KMS-11 (cell line): ENCODE data around the gene MMP17.
"Not testable (repeated sequence)": the region's sequence is repeated elsewhere in the genome, so short reads cannot be mapped to it uniquely, and the experiment has no call there.

Experiments used
- H2AFZ ChIP-seq: fragments of 200-600 bp; sonication (generic); 2 replicates; pipeline ENCODE4 v1.6.1; 2016; ENCODE audit warnings: antibody characterized with exemption, mixed run types, low read depth
- H3K27ac ChIP-seq: fragments of 200-600 bp; sonication (generic); 2 replicates; pipeline ENCODE4 v1.6.1; 2016; ENCODE audit warnings: mild to moderate bottlenecking, mixed run types
- H3K27me3 ChIP-seq: fragments of 200-600 bp; sonication (generic); 2 replicates; pipeline ENCODE4 v1.6.1; 2017; ENCODE audit warnings: mild to moderate bottlenecking, low read depth, mixed run types, moderate library complexity; ENCODE audit not compliant: insufficient read depth
- H3K36me3 ChIP-seq: fragments of 200-600 bp; sonication (generic); 2 replicates; pipeline ENCODE4 v1.6.1; 2017; ENCODE audit warnings: mild to moderate bottlenecking, mixed run types; ENCODE audit not compliant: insufficient read depth
- H3K4me1 ChIP-seq: fragments of 200-600 bp; sonication (generic); 2 replicates; pipeline ENCODE4 v1.6.1; 2016; ENCODE audit warnings: mild to moderate bottlenecking, low read depth, mixed run types; ENCODE audit not compliant: poor library complexity, severe bottlenecking
- H3K4me2 ChIP-seq: fragments of 200-600 bp; sonication (generic); 2 replicates; pipeline ENCODE4 v1.7.0; 2016; ENCODE audit warnings: mild to moderate bottlenecking, mixed run types
- H3K4me3 ChIP-seq: fragments of 200-600 bp; sonication (generic); IDR thresholded peaks from 2 replicates; pipeline ENCODE4 v1.6.1; 2017; ENCODE audit warnings: low read depth, low read length, mixed read lengths; ENCODE audit not compliant: insufficient read depth
- H3K79me2 ChIP-seq: fragments of 200-600 bp; sonication (generic); 2 replicates; pipeline ENCODE4 v1.6.1; 2016; ENCODE audit warnings: low read depth, mixed run types; ENCODE audit not compliant: insufficient read depth
- H3K9ac ChIP-seq: fragments of 200-600 bp; sonication (generic); 2 replicates; pipeline ENCODE4 v1.6.1; 2016; ENCODE audit warnings: mild to moderate bottlenecking, mixed run types
- H4K20me1 ChIP-seq: fragments of 200-600 bp; sonication (generic); 2 replicates; pipeline ENCODE4 v1.6.1; 2016; ENCODE audit warnings: mild to moderate bottlenecking, mixed run types; ENCODE audit not compliant: insufficient read depth
- CTCF ChIP-seq: fragments of 200-600 bp; sonication (generic); conservative IDR thresholded peaks from 2 replicates; pipeline ENCODE4 v1.6.1; 2017; ENCODE audit warnings: low read depth, mild to moderate bottlenecking, antibody characterized with exemption, low read length, moderate library complexity, mixed read lengths

MMP17 gene

GRCh38 chr12:131872154-131873051 is 44.2 kb downstream of the MMP17 start:
- Histone ChIP-seq H3K27me3 (no peaks in the 10 kb centered on the region), H3K4me3 (no peak overlapping the region), H2AFZ (no peak overlapping the region), H3K4me1 (no peaks in the 10 kb centered on the region), H3K27ac (no peak overlapping the region), H3K4me2 (no peak overlapping the region), H3K9ac (no peak overlapping the region), H4K20me1 (no peaks in the 10 kb centered on the region), H3K79me2 (no peaks in the 10 kb centered on the region), H3K36me3 (no peaks in the 10 kb centered on the region)
- no peak for TF ChIP-seq CTCF

GRCh38 chr12:131873293-131873692 is 45.1 kb downstream of the MMP17 start:
- no peak overlapping the region for H3K27ac ChIP-seq
- H4K20me1 ChIP-seq = no peaks in the 10 kb centered on the region
- H3K4me2 ChIP-seq = no peak overlapping the region
- no peaks in the 10 kb centered on the region for H3K4me1 ChIP-seq
- H3K9ac ChIP-seq = no peak overlapping the region
- H2AFZ ChIP-seq = no peak overlapping the region
- H3K27me3 ChIP-seq = peaks cover 3% of the 10 kb centered on the region; the same call in 1 of the 2 replicates
- no peak overlapping the region for H3K4me3 ChIP-seq
- TF ChIP-seq CTCF = no peak
- H3K79me2 ChIP-seq = no peaks in the 10 kb centered on the region
- H3K36me3 ChIP-seq = no peaks in the 10 kb centered on the region

- not testable (repeated sequence) for H3K4me3 ChIP-seq, H3K27ac ChIP-seq, H3K4me1 ChIP-seq, H3K4me2 ChIP-seq, H3K79me2 ChIP-seq, H4K20me1 ChIP-seq, H3K27me3 ChIP-seq, H2AFZ ChIP-seq, H3K9ac ChIP-seq, H3K36me3 ChIP-seq
These were observed 46.8 kb downstream of the MMP17 start for GRCh38 chr12:131874972-131875371.

GRCh38 chr12:131877216-131877615 is 49.0 kb downstream of the MMP17 start:
- H4K20me1 ChIP-seq, H3K4me1 ChIP-seq, H3K4me3 ChIP-seq, H3K4me2 ChIP-seq, H3K9ac ChIP-seq, H3K27me3 ChIP-seq, H3K27ac ChIP-seq, H2AFZ ChIP-seq, H3K36me3 ChIP-seq, H3K79me2 ChIP-seq: not testable (repeated sequence)

- not testable (repeated sequence) for H3K9ac ChIP-seq, H3K27ac ChIP-seq, H3K4me3 ChIP-seq, H3K27me3 ChIP-seq, H3K4me1 ChIP-seq, H3K79me2 ChIP-seq, H4K20me1 ChIP-seq, H2AFZ ChIP-seq, H3K36me3 ChIP-seq, H3K4me2 ChIP-seq
These were observed 50.2 kb downstream of the MMP17 start for GRCh38 chr12:131878436-131878835.
